ENCODE results near the gene FAM180B. TPM values are rescaled to one million over a fixed set of nuclear protein-coding genes. Genes with fewer than 3 reads are reported as not detected.
"Not testable (repeated sequence)": the region's sequence is repeated elsewhere in the genome, so short reads cannot be mapped to it uniquely, and the experiment has no call there.

FAM180B gene
- polyA plus RNA-seq, 1 experiment, result not detected

- DNase-seq (ENCODE audit: low read depth, low spot score), result no peak
- Histone ChIP-seq H3K27ac (ENCODE audit: low read depth, low read length) (no peak overlapping the region), H3K4me3 (ENCODE audit: low read depth, low read length) (no peak overlapping the region), H3K9me3 (ENCODE audit: control insufficient read depth, insufficient read depth, low read length) (no peaks in the 10 kb centered on the region), H3K27me3 (ENCODE audit: control insufficient read depth, insufficient read depth, low read length) (no peaks in the 10 kb centered on the region)
- TF ChIP-seq, protein P1, sequence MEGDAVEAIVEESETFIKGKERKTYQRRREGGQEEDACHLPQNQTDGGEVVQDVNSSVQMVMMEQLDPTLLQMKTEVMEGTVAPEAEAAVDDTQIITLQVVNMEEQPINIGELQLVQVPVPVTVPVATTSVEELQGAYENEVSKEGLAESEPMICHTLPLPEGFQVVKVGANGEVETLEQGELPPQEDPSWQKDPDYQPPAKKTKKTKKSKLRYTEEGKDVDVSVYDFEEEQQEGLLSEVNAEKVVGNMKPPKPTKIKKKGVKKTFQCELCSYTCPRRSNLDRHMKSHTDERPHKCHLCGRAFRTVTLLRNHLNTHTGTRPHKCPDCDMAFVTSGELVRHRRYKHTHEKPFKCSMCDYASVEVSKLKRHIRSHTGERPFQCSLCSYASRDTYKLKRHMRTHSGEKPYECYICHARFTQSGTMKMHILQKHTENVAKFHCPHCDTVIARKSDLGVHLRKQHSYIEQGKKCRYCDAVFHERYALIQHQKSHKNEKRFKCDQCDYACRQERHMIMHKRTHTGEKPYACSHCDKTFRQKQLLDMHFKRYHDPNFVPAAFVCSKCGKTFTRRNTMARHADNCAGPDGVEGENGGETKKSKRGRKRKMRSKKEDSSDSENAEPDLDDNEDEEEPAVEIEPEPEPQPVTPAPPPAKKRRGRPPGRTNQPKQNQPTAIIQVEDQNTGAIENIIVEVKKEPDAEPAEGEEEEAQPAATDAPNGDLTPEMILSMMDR (IDR thresholded peaks at IDR 0.05; ENCODE audit: low read depth, low read length), result no peak
- CTCF ChIA-PET, result interaction anchor here (1.3 kb wide), 1 partner anchor 9 kb away, joined by 4 read pairs; no protein-coding TSS in a partner anchor
- POLR2A ChIA-PET, result no interaction called here
Measured at GRCh38 chr11:47626234-47626633, 39.8 kb downstream of the FAM180B start.

DNA sequence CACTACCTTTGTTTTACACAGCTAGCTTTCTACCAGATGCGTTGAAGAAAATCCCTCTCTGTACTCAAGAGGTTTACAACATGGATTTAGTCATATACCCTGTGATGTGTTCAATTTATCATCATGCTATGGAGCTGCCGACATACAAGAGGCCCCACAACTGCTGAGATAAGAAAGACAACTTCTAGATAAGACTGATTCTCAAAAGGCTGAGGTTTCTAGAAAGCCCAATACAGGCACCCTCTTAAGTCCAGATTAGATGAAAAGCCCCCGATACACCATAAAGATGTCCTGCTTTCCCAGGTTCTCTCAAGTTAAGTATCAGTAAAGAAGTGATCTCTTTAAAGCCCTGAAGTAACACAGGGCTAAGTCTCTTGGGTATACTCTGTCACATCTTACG is 41.5 kb downstream of the FAM180B start:
- CTCF ChIA-PET, result interaction anchor here (0.6 to 1.8 kb wide), 2 partner anchors 11 to 189 kb away, joined by 5 to 7 read pairs; no protein-coding TSS in a partner anchor
- no peak for DNase-seq (ENCODE audit: low read depth, low spot score)
- Histone ChIP-seq H3K9me3 (ENCODE audit: control insufficient read depth, insufficient read depth, low read length) (no peaks in the 10 kb centered on the region), H3K4me3 (ENCODE audit: low read depth, low read length) (no peak overlapping the region), H3K27me3 (ENCODE audit: control insufficient read depth, insufficient read depth, low read length) (no peaks in the 10 kb centered on the region), H3K27ac (ENCODE audit: low read depth, low read length) (no peak overlapping the region)
- TF ChIP-seq, protein P1 (IDR thresholded peaks at IDR 0.05; ENCODE audit: low read depth, low read length), result no peak
- POLR2A ChIA-PET, result no interaction called here

DNA sequence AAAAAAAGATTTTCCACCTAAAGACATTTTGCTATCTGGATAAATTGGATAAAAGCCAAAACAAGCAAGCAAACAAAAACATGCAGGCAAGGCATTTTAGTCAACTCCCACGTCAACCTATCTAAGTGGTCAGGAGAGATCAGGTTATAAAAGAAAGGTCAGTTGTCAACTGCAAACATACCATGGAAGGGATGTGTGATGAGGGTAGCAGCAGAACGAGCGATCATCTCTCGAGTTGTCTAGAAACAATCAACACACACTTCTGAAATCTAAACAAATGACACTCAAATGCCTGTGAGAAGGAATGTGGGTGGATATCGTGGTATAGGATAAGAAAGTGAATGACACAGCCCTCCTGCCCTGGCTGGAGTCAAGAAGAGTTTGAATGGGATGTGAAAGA is 45.0 kb downstream of the FAM180B start:
- ChIA-PET CTCF (no interaction called here), POLR2A (no interaction called here)
- no peaks in the 10 kb centered on the region for H3K27me3 ChIP-seq (ENCODE audit: control insufficient read depth, insufficient read depth, low read length)
- no peak overlapping the region for H3K4me3 ChIP-seq (ENCODE audit: low read depth, low read length)
- H3K9me3 ChIP-seq (ENCODE audit: control insufficient read depth, insufficient read depth, low read length), result no peaks in the 10 kb centered on the region
- TF ChIP-seq, protein P1 (IDR thresholded peaks at IDR 0.05; ENCODE audit: low read depth, low read length), result no peak
- no peak for DNase-seq (ENCODE audit: low read depth, low spot score)
- H3K27ac ChIP-seq (ENCODE audit: low read depth, low read length), result no peak overlapping the region

DNA sequence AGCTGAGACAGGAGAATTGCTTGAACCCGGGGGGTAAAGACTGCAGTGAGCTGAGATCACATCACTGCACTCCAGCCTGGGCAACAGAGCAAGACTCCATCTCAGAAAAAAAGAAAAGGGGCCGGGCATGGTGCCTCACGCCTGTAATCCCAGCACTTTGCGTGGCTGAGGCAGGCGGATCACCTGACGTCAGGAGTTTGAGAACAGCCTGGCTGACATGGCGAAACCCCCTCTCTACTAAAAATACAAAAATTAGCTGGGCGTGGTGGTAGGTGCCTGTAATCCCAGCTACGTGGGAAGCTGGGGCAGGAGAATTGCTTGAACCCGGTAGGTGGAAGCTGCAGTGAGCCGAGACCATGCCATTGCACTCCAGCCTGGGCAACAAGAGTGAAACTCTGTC is 49.9 kb downstream of the FAM180B start:
- H3K9me3 ChIP-seq (ENCODE audit: control insufficient read depth, insufficient read depth, low read length); H3K27me3 ChIP-seq (ENCODE audit: control insufficient read depth, insufficient read depth, low read length); POLR2A ChIA-PET; DNase-seq (ENCODE audit: low read depth, low spot score); CTCF ChIA-PET; H3K27ac ChIP-seq (ENCODE audit: low read depth, low read length); H3K4me3 ChIP-seq (ENCODE audit: low read depth, low read length): not testable (repeated sequence)

Small RNAs within 50 kb of the gene (small RNA-seq; reads per million reads assigned to genes)
- gene RN7SL652P (ENCODE audit: insufficient read length, low read depth), result not detected
- not detected for gene RNU5E-10P (ENCODE audit: insufficient read length, low read depth)

Other genes starting within 250 kb of the FAM180B start
- gene MYBPC3, start 234.0 kb upstream of the FAM180B start, polyA plus RNA-seq (2011; rRNA removed), result not detected in 2 replicates
- gene SPI1, start 208.1 kb upstream of the FAM180B start, polyA plus RNA-seq (2011; rRNA removed), result not detected in 2 replicates
- 54.4 and 65.9 TPM in 2 replicates for gene SLC39A13, start 178.1 kb upstream of the FAM180B start, polyA plus RNA-seq (2011; rRNA removed)
- 211 and 290 TPM in 2 replicates for gene PSMC3, start 160.2 kb upstream of the FAM180B start, polyA plus RNA-seq (2011; rRNA removed)
- 0.09 TPM in 1 of 2 replicates, not detected in the other for gene RAPSN, start 137.5 kb upstream of the FAM180B start, polyA plus RNA-seq (2011; rRNA removed)
- gene CELF1, start 33.5 kb upstream of the FAM180B start, polyA plus RNA-seq (2011; rRNA removed), result 87.2 and 87.5 TPM in 2 replicates
- 39.2 and 39.5 TPM in 2 replicates for gene PTPMT1, start 21.1 kb upstream of the FAM180B start, polyA plus RNA-seq (2011; rRNA removed)
- 19.5 and 20.0 TPM in 2 replicates for gene KBTBD4, start 7.7 kb upstream of the FAM180B start, polyA plus RNA-seq (2011; rRNA removed)
- 103 and 106 TPM in 2 replicates for gene NDUFS3, start 7.6 kb upstream of the FAM180B start, polyA plus RNA-seq (2011; rRNA removed)
- gene C1QTNF4, start 7.7 kb downstream of the FAM180B start, polyA plus RNA-seq (2011; rRNA removed), result 0.14 and 0.19 TPM in 2 replicates
- gene MTCH2, start 55.9 kb downstream of the FAM180B start, polyA plus RNA-seq (2011; rRNA removed), result 175 and 194 TPM in 2 replicates
- gene AGBL2, start 128.7 kb downstream of the FAM180B start, polyA plus RNA-seq (2011; rRNA removed), result 2.0 and 2.2 TPM in 2 replicates
- 60.6 and 74.2 TPM in 2 replicates for gene FNBP4, start 180.7 kb downstream of the FAM180B start, polyA plus RNA-seq (2011; rRNA removed)

All from AG04450 (cell line).